Left ventricle myocardium inferior (tissue), 1 donor: ENCODE data around the gene BTBD1. TPM values are rescaled to one million over a fixed set of nuclear protein-coding genes. Genes with fewer than 3 reads are reported as not detected.

Source experiments
- DNase-seq: peaks from one replicate; pipeline ENCODE4 v3.0.0-alpha.2; 2020
- H3K27ac ChIP-seq: fragments of 200-600 bp; replicated peaks from 2 replicates; pipeline ENCODE4 v1.8.0; 2021
- H3K27me3 ChIP-seq: fragments of 200-600 bp; 2 replicates; pipeline ENCODE4 v1.8.0; 2021; ENCODE audit warnings: low read depth
- H3K36me3 ChIP-seq: fragments of 200-600 bp; 2 replicates; pipeline ENCODE4 v1.8.0; 2021
- H3K4me1 ChIP-seq: fragments of 200-600 bp; 2 replicates; pipeline ENCODE4 v1.8.0; 2021
- H3K4me3 ChIP-seq: fragments of 200-600 bp; 2 replicates; pipeline ENCODE4 v1.8.0; 2021; ENCODE audit warnings: mild to moderate bottlenecking, moderate library complexity
- H3K9me3 ChIP-seq: fragments of 200-600 bp; replicated peaks from 2 replicates; pipeline ENCODE4 v1.8.0; 2021
- intact Hi-C: fragments of 100-400 bp; cut with micrococcal nuclease; formaldehyde crosslinking; loops from one replicate; pipeline ENCODE4 v1.11.0; 2022
- total RNA-seq: library from RNA; stranded (reverse); fragmentation: NEBNext Ultra II Directional; extraction: Animal tissue kit (Norgen Biotek cat#: 25700); gene quantifications from one replicate; pipeline ENCODE4 v1.2.1, GENCODE V29; 2021
- TF ChIP-seq, protein P1 (sequence below): fragments of 200-600 bp; IDR thresholded peaks from 2 replicates; pipeline ENCODE4 v1.8.0; 2021; ENCODE audit warnings: antibody characterized with exemption, mild to moderate bottlenecking, borderline replicate concordance
- donor health status: DM: no; HTN: yes; CAD: no; lungs with severe emphysema.

The BTBD1 gene
- total RNA-seq, 1 donor from 2014 or later = 169 TPM

DNA sequence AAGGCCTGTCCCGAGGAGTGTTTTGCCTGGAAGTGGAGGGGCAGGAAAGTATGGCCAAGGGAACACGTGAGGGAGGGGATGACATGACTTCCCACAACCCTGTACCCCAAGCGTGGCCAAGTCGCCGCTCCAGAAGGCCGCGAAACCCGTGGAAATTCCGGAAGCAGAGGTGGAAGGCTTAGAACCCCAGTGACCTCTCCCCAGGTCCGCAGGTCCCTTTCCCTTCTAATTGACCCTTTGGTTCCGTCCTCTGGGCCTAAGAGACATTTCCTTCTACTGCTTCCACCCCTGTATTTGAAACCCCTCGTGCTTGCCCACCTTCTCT, 548 bp upstream of the BTBD1 start:
- H3K36me3 ChIP-seq = no peaks in the 10 kb centered on the region
- H3K9me3 ChIP-seq = peaks cover 6% of the 10 kb centered on the region
- H3K4me3 ChIP-seq = peak overlapping the region; percentile 95
- intact Hi-C loops = no loop called here
- no peak for DNase-seq
- peak overlapping the region; percentile 99 for H3K27ac ChIP-seq
- no peaks in the 10 kb centered on the region for H3K27me3 ChIP-seq
- TF ChIP-seq, protein P1, sequence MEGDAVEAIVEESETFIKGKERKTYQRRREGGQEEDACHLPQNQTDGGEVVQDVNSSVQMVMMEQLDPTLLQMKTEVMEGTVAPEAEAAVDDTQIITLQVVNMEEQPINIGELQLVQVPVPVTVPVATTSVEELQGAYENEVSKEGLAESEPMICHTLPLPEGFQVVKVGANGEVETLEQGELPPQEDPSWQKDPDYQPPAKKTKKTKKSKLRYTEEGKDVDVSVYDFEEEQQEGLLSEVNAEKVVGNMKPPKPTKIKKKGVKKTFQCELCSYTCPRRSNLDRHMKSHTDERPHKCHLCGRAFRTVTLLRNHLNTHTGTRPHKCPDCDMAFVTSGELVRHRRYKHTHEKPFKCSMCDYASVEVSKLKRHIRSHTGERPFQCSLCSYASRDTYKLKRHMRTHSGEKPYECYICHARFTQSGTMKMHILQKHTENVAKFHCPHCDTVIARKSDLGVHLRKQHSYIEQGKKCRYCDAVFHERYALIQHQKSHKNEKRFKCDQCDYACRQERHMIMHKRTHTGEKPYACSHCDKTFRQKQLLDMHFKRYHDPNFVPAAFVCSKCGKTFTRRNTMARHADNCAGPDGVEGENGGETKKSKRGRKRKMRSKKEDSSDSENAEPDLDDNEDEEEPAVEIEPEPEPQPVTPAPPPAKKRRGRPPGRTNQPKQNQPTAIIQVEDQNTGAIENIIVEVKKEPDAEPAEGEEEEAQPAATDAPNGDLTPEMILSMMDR = no peak
- H3K4me1 ChIP-seq = peaks cover 50% of the 10 kb centered on the region

DNA sequence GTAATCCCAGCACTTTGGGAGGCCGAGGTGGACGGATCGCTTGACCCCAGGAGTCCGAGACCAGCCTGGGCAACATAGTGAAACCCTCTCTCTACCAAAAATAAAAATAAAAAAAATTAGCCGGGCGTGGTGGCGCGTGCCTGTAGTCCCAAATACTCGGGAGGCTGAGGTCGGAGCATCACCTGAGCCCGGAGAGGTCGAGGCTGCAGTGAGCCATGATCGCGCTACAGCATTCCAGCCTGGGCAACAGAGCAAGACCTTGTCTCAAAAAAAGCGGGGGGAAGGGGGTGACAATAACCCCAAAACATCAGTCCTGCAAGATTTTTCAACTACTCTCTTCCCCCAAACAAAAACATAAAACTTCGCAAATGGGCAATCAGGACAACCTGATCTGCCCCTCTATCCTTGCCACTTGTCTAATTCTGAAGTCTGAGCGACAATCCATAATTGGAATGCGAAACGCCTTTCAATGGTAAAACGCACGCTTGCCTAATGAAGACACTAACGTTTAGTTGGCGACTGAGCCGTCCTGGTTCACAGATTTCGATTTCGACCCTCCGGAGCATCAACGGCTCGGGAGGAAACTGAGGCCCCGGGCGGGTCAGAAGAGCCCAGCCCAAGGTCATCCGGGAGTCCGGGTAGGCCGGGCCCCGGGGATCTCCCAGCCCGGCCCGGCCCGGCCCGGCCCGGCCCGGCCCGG, 868 bp downstream of the BTBD1 start:
- Histone ChIP-seq H3K36me3 (no peaks in the 10 kb centered on the region), H3K9me3 (peaks cover 6% of the 10 kb centered on the region), H3K4me3 (peak overlapping the region; percentile 95), H3K27me3 (no peaks in the 10 kb centered on the region), H3K4me1 (peaks cover 64% of the 10 kb centered on the region), H3K27ac (peak overlapping the region; percentile 99)
- DNase-seq = peak; percentile 25
- intact Hi-C loops = no loop called here
- TF ChIP-seq, protein P1 = no peak

DNA sequence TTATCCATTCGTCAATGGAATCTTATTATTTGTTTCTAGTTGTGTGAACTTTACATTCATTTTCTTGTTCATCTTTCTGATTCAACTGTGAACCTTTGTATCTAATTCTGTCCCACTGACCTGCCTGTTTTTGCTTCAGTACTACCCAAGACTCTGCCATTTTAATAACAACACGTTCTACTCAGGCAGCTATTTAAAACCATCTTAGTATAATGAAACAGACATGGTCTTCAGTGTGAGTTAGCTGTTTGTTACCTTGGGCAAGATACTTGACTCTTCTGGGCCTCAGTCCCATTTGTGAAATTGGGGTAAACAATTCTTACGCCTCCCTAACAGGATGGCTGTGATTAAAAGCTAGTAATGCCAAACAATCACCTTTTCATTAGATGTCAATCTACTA, 1.6 kb downstream of the BTBD1 start:
- H3K36me3 ChIP-seq = no peaks in the 10 kb centered on the region
- DNase-seq = no peak
- H3K27ac ChIP-seq = peak overlapping the region; percentile 99
- TF ChIP-seq, protein P1 = no peak
- no peaks in the 10 kb centered on the region for H3K27me3 ChIP-seq
- peak overlapping the region; percentile 95 for H3K4me3 ChIP-seq
- H3K4me1 ChIP-seq = peaks cover 72% of the 10 kb centered on the region
- peaks cover 6% of the 10 kb centered on the region for H3K9me3 ChIP-seq
- intact Hi-C loops = no loop called here

DNA sequence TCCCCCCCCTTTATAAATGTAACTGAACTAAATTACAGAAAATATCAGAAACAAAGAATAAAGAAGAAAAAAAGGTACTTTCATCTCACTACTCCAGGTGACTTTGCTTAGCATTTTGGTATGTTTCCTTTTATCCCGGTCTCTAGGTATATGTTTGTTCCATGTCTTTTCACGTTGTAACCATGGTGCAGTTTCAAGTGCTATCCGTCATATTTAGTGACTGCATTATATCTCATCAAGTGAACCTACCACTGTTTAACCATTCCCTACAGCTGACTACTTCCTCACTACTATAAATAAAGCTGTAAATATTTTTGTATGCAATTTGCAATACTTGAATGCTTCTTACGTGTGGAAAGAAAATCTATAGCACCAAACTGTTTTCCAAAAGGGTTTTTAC, 2.2 kb downstream of the BTBD1 start:
- intact Hi-C loops = no loop called here
- peaks cover 77% of the 10 kb centered on the region for H3K4me1 ChIP-seq
- TF ChIP-seq, protein P1 = no peak

DNA sequence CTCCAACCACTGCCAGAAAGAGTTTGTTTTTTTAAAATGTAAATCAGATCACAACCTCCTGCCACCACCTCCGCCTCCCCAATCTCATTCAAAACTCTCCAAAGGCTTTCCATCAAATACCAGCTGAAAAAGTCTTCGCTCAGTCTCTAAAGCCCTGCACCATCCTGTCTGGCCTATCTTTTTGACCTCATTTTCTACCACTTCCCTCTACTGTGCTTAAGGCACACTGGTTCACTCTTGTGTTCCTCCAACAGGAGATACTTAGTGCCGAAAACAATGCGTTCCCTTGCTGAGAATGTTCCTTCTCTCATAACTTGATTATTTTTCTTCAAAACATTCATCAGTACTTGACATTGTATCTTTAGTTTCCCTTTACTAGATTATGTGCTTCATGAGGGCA, 3.5 kb downstream of the BTBD1 start:
- H3K4me3 ChIP-seq = peak overlapping the region; percentile 95
- peak overlapping the region; percentile 43 for H3K27ac ChIP-seq
- H3K4me1 ChIP-seq = peaks cover 90% of the 10 kb centered on the region
- H3K27me3 ChIP-seq = no peaks in the 10 kb centered on the region
- intact Hi-C loops = no loop called here
- no peaks in the 10 kb centered on the region for H3K36me3 ChIP-seq
- H3K9me3 ChIP-seq = no peaks in the 10 kb centered on the region
- TF ChIP-seq, protein P1 = no peak
- DNase-seq = no peak

More for the DNA sequence above, 2.2 kb downstream of the BTBD1 start:
- H3K36me3 ChIP-seq = no peaks in the 10 kb centered on the region
- H3K27me3 ChIP-seq = no peaks in the 10 kb centered on the region
- peak overlapping the region; percentile 95 for H3K4me3 ChIP-seq
- peaks cover 6% of the 10 kb centered on the region for H3K9me3 ChIP-seq
- no peak for DNase-seq
- peak overlapping the region; percentile 99 for H3K27ac ChIP-seq
